HCT116 (cell line): Measurements from ENCODE around the gene C1QA. TPM values are rescaled to one million over a fixed set of nuclear protein-coding genes. Genes with fewer than 3 reads are reported as not detected.

Experiments
- ATAC-seq: fragments of 200-7000 bp; cut with Tn5 transposase; 2 replicates; pipeline ENCODE4 v1.9.1; 2020; ENCODE audit warnings: mild to moderate bottlenecking, moderate library complexity
- BruUV-seq: library from RNA; stranded (reverse); fragments of 400-500 nt; replicated peaks from 2 replicates; lab custom pipeline; 2021; lab: Mats Ljungman, UMichigan
- CTCF ChIA-PET: fragments of 300-600 bp; sonication (Branson Sonifier 250); formaldehyde crosslinking; loops from one replicate; lab custom pipeline; 2021; ENCODE audit warnings: antibody characterized with exemption; lab: Charles Lee
- POLR2A ChIA-PET: fragments of 300-600, 350-600 bp; sonication (Branson Sonifier 250); formaldehyde crosslinking; loops from one replicate; lab custom pipeline; 2021; ENCODE audit warnings: antibody characterized with exemption; lab: Charles Lee
- RAD21 ChIA-PET, 2 experiments: fragments of 300-600 bp; sonication (Branson Sonifier 250); formaldehyde crosslinking; loops; one replicate each; lab custom pipeline; 2023; ENCODE audit warnings: low total read pairs in 2 of 2; ENCODE audit not compliant: uncharacterized antibody in 2 of 2, unreplicated experiment in 2 of 2, low non-redundant PET in 1 of 2; lab: Charles Lee
- DNase-seq: peaks from one replicate; pipeline ENCODE4 v3.0.0-alpha.2; 2010; ENCODE audit warnings: low read depth, low spot score
- H2AFZ ChIP-seq: fragments of 200-600 bp; shearing (Covaris generic), sonication (generic); 2 replicates; pipeline ENCODE4 v1.6.1; 2017; ENCODE audit warnings: low read depth, mixed run types, mixed read lengths, antibody characterized with exemption, low read length; ENCODE audit not compliant: poor library complexity, severe bottlenecking
- H3K27ac ChIP-seq: 2 replicates; pipeline ENCODE4 v1.5.1; 2012; ENCODE audit warnings: low read depth, low read length
- H3K27me3 ChIP-seq: fragments of 200-600 bp; sonication (generic); 2 replicates; pipeline ENCODE4 v1.6.1; 2016; ENCODE audit warnings: mixed run types, low read length, mixed read lengths; ENCODE audit not compliant: insufficient read depth
- H3K36me3 ChIP-seq, 2 experiments: fragments of 200-500 bp in 1 of 2; fragments of 200-600 bp in 1 of 2; sonication (Bioruptor generic) in 1 of 2; sonication (generic) in 1 of 2; 2 replicates each; pipeline versions ENCODE4 v1.5.1 to v1.6.1; 2014 to 2016; ENCODE audit warnings: low read length in 2 of 2, inconsistent platforms in 1 of 2, mixed read lengths in 1 of 2, mixed run types in 1 of 2; ENCODE audit not compliant: insufficient read depth in 2 of 2, control insufficient read depth in 1 of 2
- H3K4me1 ChIP-seq, 2 experiments: fragments of 200-600 bp in 1 of 2; sonication (generic) in 1 of 2; 2 replicates each; pipeline versions ENCODE4 v1.5.1 to v1.6.1; 2012 to 2017; ENCODE audit warnings: low read length in 2 of 2, inconsistent platforms in 1 of 2, mild to moderate bottlenecking in 1 of 2, mixed read lengths in 1 of 2, mixed run types in 1 of 2, moderate library complexity in 1 of 2; ENCODE audit not compliant: insufficient read depth in 2 of 2, control insufficient read depth in 1 of 2
- H3K4me2 ChIP-seq: fragments of 200-600 bp; sonication (generic); 2 replicates; pipeline ENCODE4 v1.6.1; 2017; ENCODE audit warnings: mixed run types, low read length, mixed read lengths
- H3K4me3 ChIP-seq, 2 experiments: fragments of 200-600 bp in 1 of 2; sonication (generic) in 1 of 2; replicated peaks in 1 of 2; 2 replicates each; pipeline ENCODE4 v1.5.1; 2011 to 2016; ENCODE audit warnings: low read length in 2 of 2, control low read depth in 1 of 2, low read depth in 1 of 2, mild to moderate bottlenecking in 1 of 2, mixed read lengths in 1 of 2, mixed run types in 1 of 2
- H3K79me2 ChIP-seq: fragments of 200-600 bp; sonication (generic); 2 replicates; pipeline ENCODE4 v1.6.1; 2017; ENCODE audit warnings: mild to moderate bottlenecking, mixed run types, low read length, moderate library complexity, mixed read lengths; ENCODE audit not compliant: insufficient read depth
- H3K9ac ChIP-seq: fragments of 200-600 bp; sonication (generic); 2 replicates; pipeline ENCODE4 v1.6.1; 2016; ENCODE audit warnings: low read length, mixed read lengths
- H3K9me2 ChIP-seq: fragments of 200-600 bp; sonication (generic), shearing (Covaris generic); 2 replicates; pipeline ENCODE4 v1.6.1; 2017; ENCODE audit warnings: mixed run types, mild to moderate bottlenecking, moderate library complexity; ENCODE audit not compliant: insufficient read depth
- H3K9me3 ChIP-seq, 2 experiments: fragments of 200-500 bp in 1 of 2; fragments of 200-600 bp in 1 of 2; sonication (Bioruptor generic) in 1 of 2; sonication (generic) in 1 of 2; 2 replicates each; pipeline ENCODE4 v1.6.1; 2014 to 2017; ENCODE audit warnings: low read length in 2 of 2, mixed read lengths in 2 of 2, inconsistent platforms in 1 of 2, low read depth in 1 of 2, mild to moderate bottlenecking in 1 of 2, mixed run types in 1 of 2, moderate library complexity in 1 of 2; ENCODE audit not compliant: control insufficient read depth in 1 of 2, insufficient read depth in 1 of 2
- H4K20me1 ChIP-seq: fragments of 200-600 bp; sonication (generic), shearing (Covaris generic); 2 replicates; pipeline ENCODE4 v1.6.1; 2017; ENCODE audit warnings: mixed run types, mild to moderate bottlenecking, moderate library complexity; ENCODE audit not compliant: insufficient read depth
- CEBPB ChIP-seq: IDR thresholded peaks from 2 replicates; pipeline ENCODE4 v1.6.1; 2012; ENCODE audit warnings: low read depth
- EGR1 ChIP-seq: IDR thresholded peaks from 2 replicates; pipeline ENCODE4 v1.6.1; 2012; ENCODE audit warnings: low read depth
- EZH2phosphoT487 ChIP-seq: fragments of 200-600 bp; IDR thresholded peaks from 2 replicates; pipeline ENCODE4 v1.6.1; 2018; ENCODE audit warnings: antibody characterized with exemption, borderline replicate concordance
- MAX ChIP-seq: IDR thresholded peaks from 2 replicates; pipeline ENCODE4 v1.6.1; 2012
- POLR2A ChIP-seq: IDR thresholded peaks from 2 replicates; pipeline ENCODE4 v1.7.0; 2011; ENCODE audit warnings: borderline replicate concordance; ENCODE audit not compliant: insufficient read depth, insufficient read length; ENCODE audit errors: extremely low read depth
- POLR2AphosphoS5 ChIP-seq: IDR thresholded peaks from 2 replicates; pipeline ENCODE4 v1.6.1; 2011; ENCODE audit warnings: mild to moderate bottlenecking, low read depth, low read length, moderate library complexity
- RAD21 ChIP-seq: IDR thresholded peaks from 2 replicates; pipeline ENCODE4 v1.6.1; 2012; ENCODE audit warnings: low read depth, mild to moderate bottlenecking
- SP1 ChIP-seq: IDR thresholded peaks from 2 replicates; pipeline ENCODE4 v1.6.1; 2012; ENCODE audit warnings: low read depth
- TCF7L2 ChIP-seq: IDR thresholded peaks from 2 replicates; pipeline ENCODE4 v1.7.0; 2011; ENCODE audit warnings: borderline replicate concordance, inconsistent platforms; ENCODE audit not compliant: insufficient read depth, insufficient read length; ENCODE audit errors: extremely low read depth
- YY1 ChIP-seq: IDR thresholded peaks from 2 replicates; pipeline ENCODE4 v1.6.1; 2011; ENCODE audit warnings: low read length, low read depth, moderate library complexity, mild to moderate bottlenecking; ENCODE audit not compliant: insufficient replicate concordance; ENCODE audit errors: extremely low read depth
- intact Hi-C: fragments of 100-400 bp; cut with micrococcal nuclease; formaldehyde crosslinking; loops from 2 replicates; pipeline ENCODE4 v1.10.0; 2022
- total RNA-seq: library from RNA; stranded (reverse); gene quantifications from one replicate; pipeline ENCODE4 v1.2.1, GENCODE V29; 2021; ENCODE audit not compliant: unreplicated experiment

The C1QA gene
- total RNA-seq, 1 experiment from 2014 or later: 0.91 TPM

- TF ChIP-seq SP1 (no peak), TCF7L2 (no peak), POLR2A (no peak), POLR2AphosphoS5 (no peak), MAX (no peak), YY1 (no peak), EZH2phosphoT487 (no peak)
Observed at GRCh38 chr1:22635436-22635835, 992 bp upstream of the C1QA start (continued).

GRCh38 chr1:22636927-22637326 is 499 bp downstream of the C1QA start:
- TF ChIP-seq EGR1 (no peak), CEBPB (no peak), RAD21 (peak; percentile 35; the same call in 1 of the 2 replicates)
- TF ChIP-seq, all 23 proteins: peak for 1
- no peak overlapping the region for H2AFZ ChIP-seq
- H3K79me2 ChIP-seq: no peaks in the 10 kb centered on the region
- ATAC-seq: no peak
- no peaks in the 10 kb centered on the region for H4K20me1 ChIP-seq
- no peaks in the 10 kb centered on the region for H3K36me3 ChIP-seq
- intact Hi-C loops: no loop called here
- peaks cover 10% of the 10 kb centered on the region; the same call in 1 of the 2 replicates for H3K27me3 ChIP-seq
- H3K4me2 ChIP-seq: no peak overlapping the region
- no peak overlapping the region for H3K27ac ChIP-seq
- ChIA-PET POLR2A (no interaction called here), CTCF (interaction anchor here (1.4 kb wide), 1 partner anchor 217 kb away, joined by 3 read pairs; no protein-coding TSS in a partner anchor), RAD21 (no interaction called here)
- H3K4me3 ChIP-seq: no peak overlapping the region
- no TSS peak for BruUV-seq
- no peak overlapping the region for H3K9ac ChIP-seq
- no peak for DNase-seq
- H3K9me3 ChIP-seq: no peaks in the 10 kb centered on the region
- H3K9me2 ChIP-seq: no peaks in the 10 kb centered on the region
- H3K4me1 ChIP-seq: no peaks in the 10 kb centered on the region
